Choroid plexus epithelial cell (primary cell): Measurements from ENCODE around the gene ARHGEF11.
A peak's percentile ranks its signal among the peaks of the same experiment; 100 is the strongest.

ENCODE experiments used
- DNase-seq: peaks from one replicate; pipeline ENCODE4 v3.0.0-alpha.2; 2010; ENCODE audit warnings: low read depth
- H3K4me3 ChIP-seq: 2 replicates; pipeline ENCODE4 v1.5.1; 2011; ENCODE audit warnings: low read depth, mild to moderate bottlenecking, control low read depth, low read length, moderate library complexity
- TF ChIP-seq, protein P1 (sequence below): conservative IDR thresholded peaks from 2 replicates; pipeline ENCODE4 v1.5.1; 2011; ENCODE audit warnings: low read depth, mild to moderate bottlenecking, control low read depth, inconsistent platforms, low read length, moderate library complexity

Gene ARHGEF11

GRCh38 chr1:157035121-157035520 lies 10.4 kb downstream of the ARHGEF11 start:
- H3K4me3 ChIP-seq = no peak overlapping the region
- DNase-seq = no peak
- TF ChIP-seq, protein P1, sequence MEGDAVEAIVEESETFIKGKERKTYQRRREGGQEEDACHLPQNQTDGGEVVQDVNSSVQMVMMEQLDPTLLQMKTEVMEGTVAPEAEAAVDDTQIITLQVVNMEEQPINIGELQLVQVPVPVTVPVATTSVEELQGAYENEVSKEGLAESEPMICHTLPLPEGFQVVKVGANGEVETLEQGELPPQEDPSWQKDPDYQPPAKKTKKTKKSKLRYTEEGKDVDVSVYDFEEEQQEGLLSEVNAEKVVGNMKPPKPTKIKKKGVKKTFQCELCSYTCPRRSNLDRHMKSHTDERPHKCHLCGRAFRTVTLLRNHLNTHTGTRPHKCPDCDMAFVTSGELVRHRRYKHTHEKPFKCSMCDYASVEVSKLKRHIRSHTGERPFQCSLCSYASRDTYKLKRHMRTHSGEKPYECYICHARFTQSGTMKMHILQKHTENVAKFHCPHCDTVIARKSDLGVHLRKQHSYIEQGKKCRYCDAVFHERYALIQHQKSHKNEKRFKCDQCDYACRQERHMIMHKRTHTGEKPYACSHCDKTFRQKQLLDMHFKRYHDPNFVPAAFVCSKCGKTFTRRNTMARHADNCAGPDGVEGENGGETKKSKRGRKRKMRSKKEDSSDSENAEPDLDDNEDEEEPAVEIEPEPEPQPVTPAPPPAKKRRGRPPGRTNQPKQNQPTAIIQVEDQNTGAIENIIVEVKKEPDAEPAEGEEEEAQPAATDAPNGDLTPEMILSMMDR = no peak

DNA sequence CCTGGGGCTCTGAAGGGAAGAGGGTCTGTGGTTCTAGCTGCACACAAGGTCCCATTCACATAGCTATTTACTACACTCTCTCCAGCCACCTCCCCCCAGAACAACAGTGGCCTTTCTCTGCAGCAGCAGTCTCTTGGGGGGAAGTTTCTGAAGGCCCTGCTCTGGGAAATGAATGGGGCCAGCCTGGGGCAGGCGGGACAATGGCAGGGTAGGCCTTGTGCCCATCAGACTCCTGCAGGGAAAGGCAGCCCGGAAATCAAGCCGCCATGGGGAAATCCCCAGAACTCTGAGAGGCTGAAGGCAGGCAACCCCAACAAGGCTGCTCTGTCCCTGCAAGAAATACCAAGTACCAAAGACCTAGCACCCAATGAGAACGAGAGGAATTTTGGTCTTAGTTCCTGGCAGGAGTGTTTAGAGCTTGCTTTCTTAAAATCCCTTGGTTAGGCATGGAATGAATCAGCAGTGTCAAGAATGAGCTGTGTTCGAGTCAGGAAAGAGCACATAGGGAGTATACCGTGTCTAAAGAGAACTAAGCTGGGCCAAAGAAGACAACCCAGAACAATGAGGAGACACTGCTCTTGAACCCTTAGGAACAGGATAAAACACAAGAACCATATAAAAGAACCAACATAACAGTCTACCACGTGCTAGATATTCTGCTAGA lies 11.3 kb downstream of the ARHGEF11 start:
- no peak overlapping the region for H3K4me3 ChIP-seq
- no peak for DNase-seq
- TF ChIP-seq, protein P1 = no peak

GRCh38 chr1:157033357-157033876 lies 12.1 kb downstream of the ARHGEF11 start:
- DNase-seq = no peak
- TF ChIP-seq, protein P1 = no peak
- no peak overlapping the region for H3K4me3 ChIP-seq

GRCh38 chr1:157032303-157032702 lies 13.2 kb downstream of the ARHGEF11 start:
- no peak overlapping the region for H3K4me3 ChIP-seq
- TF ChIP-seq, protein P1 = no peak
- no peak for DNase-seq

- TF ChIP-seq, protein P1 = no peak
- DNase-seq = no peak
- H3K4me3 ChIP-seq = no peak overlapping the region
Measured at GRCh38 chr1:157030728-157031127, 14.8 kb downstream of the ARHGEF11 start.

DNA sequence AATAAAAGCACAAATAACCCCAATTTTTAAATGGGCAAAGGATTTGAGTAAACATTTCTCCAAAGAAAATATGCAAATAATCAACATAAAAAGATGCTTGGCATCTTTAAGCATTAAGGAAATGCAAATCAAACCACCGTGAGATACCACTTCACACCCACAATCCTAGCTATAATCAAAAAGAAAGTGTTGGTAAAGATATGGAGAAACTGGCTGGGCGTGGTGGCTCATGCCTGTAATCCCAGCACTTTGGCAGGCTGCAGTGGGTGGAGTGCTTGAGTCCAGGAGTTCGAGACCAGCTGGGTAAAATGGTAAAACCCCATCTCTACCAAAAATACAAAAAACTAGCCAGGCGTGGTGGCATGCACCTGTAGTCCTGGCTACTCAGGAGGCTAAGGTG lies 16.9 kb downstream of the ARHGEF11 start:
- no peak for DNase-seq
- TF ChIP-seq, protein P1 = no peak
- no peak overlapping the region for H3K4me3 ChIP-seq

- TF ChIP-seq, protein P1 = no peak
- peak; percentile 21 for DNase-seq
- H3K4me3 ChIP-seq = no peak overlapping the region
Measured at GRCh38 chr1:157025856-157026255, 19.7 kb downstream of the ARHGEF11 start.
